Mammary epithelial cell (primary cell): ENCODE data around the gene SPTBN2.

ENCODE experiments used
- CTCF ChIP-seq, 2 donors: IDR thresholded peaks in 1 of 2; conservative IDR thresholded peaks in 1 of 2; 2 replicates each; pipeline ENCODE4 v1.5.1; 2011 to 2012; ENCODE audit warnings: inconsistent platforms in 2 of 2, low read length in 2 of 2, mild to moderate bottlenecking in 2 of 2, control low read depth in 1 of 2, low read depth in 1 of 2; ENCODE audit not compliant: insufficient read depth in 1 of 2; ENCODE audit errors: extremely low read depth in 1 of 2
- EZH2 ChIP-seq: IDR thresholded peaks from 2 replicates; pipeline ENCODE4 v1.6.1; 2012; ENCODE audit warnings: low read length, inconsistent platforms, borderline replicate concordance

GRCh38 chr11:66670816-66671215, 58.2 kb downstream of the SPTBN2 start:
- TF ChIP-seq CTCF (conservative IDR thresholded peaks at IDR 0.05 in 1 of 2, IDR thresholded peaks at IDR 0.05 in 1 of 2; ENCODE audit: extremely low read depth in 1 of 2, insufficient read depth in 1 of 2, low read depth in 1 of 2, low read length in 2 of 2) = no peak
- no peak for TF ChIP-seq EZH2
